AG10803 (cell line): ENCODE data around the gene MAP6.

Source experiments
- DNase-seq: peaks from one replicate; pipeline ENCODE4 v3.0.0; 2010; ENCODE audit warnings: low read depth
- H3K4me3 ChIP-seq: 2 replicates; pipeline ENCODE4 v1.5.1; 2011; ENCODE audit warnings: mild to moderate bottlenecking, low read length, control low read depth
- CTCF ChIP-seq: conservative IDR thresholded peaks from 2 replicates; pipeline ENCODE4 v1.5.1; 2011; ENCODE audit warnings: mild to moderate bottlenecking, low read length, control low read depth, inconsistent platforms

Gene MAP6

DNA sequence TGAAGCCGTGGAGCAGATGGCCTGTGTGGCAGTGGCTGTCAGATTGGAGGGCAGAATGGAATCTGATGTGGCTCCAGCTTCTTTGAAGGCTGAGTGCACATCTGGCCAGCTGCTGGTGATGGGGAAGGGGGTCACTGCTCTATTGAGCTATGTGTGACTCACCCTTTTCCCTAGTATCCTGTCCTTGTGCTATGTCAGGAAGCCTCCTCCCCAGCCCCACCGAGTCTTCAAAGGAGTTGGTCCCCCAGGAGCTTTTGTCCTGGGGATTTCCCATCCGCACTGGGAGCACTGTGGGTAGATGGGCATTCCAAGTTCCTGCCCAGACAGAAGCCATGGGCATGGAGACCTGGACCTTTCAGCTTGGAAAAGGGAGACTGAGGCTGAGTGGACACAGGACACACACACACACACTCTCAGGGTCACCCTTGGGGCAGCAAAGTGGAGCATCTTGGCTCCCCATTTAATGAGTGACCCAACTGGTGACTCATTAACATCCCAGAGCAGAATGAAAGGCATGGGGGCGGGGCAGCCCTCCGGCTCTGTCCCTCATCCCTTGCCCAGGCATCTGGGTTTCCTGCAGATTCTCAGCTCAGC is 103.5 kb downstream of the MAP6 start:
- no peak for TF ChIP-seq CTCF
- H3K4me3 ChIP-seq, result peak overlapping the region; percentile 99
- DNase-seq, result peak; percentile 81

GRCh38 chr11:75563978-75564552 is 104.8 kb downstream of the MAP6 start:
- H3K4me3 ChIP-seq, result peak overlapping the region; percentile 99
- DNase-seq, result peak; percentile 90
- peak; percentile 67 for TF ChIP-seq CTCF

- no peak for TF ChIP-seq CTCF
- H3K4me3 ChIP-seq, result peak overlapping the region; percentile 99
- DNase-seq, result no peak
These were observed 105.3 kb downstream of the MAP6 start for GRCh38 chr11:75563501-75563977.

- H3K4me3 ChIP-seq, result peak overlapping the region; percentile 99
- no peak for TF ChIP-seq CTCF
- peak; percentile 67 for DNase-seq
These were observed 105.9 kb downstream of the MAP6 start for GRCh38 chr11:75562836-75563484.

- no peak for TF ChIP-seq CTCF
- H3K4me3 ChIP-seq, result peak within 1 kb of the TSS; percentile 99
- peak; percentile 90 for DNase-seq
These were observed 106.6 kb downstream of the MAP6 start, which contains the start of gene SERPINH1 for GRCh38 chr11:75562048-75562835. SERPINH1 (plus strand) TSS chr11:75562253; CDS start chr11:75566350, 4,097 bp downstream.

DNA sequence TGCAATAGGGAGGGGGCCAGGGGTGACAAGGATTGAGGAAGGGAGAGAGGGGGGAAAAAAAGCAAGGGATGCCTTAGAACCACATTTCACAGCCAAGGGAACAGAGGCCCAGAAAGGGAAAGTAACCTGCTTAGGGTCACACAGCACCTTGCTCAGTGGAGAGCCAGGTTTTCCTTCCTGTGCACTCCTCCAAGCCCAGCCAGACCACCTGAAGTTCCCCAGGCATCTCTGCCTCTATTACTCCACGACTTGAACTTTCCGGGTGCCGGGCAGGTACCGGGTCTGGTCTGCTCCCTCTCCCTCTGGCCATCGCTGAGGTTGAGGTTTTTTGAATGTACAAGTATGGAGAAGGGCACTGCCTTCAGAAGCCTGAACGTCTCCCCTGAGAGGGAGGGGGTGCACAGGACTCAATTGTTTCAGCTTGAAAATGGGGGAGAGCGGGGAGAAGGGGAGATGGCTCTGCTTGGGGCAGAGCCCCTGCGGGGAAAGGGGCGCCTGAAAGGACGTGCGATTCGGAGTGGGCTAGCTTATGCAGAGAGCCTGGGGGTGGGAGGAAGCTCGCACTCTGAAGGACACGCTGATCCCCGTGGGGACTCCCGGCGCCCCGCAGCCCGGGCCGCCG is 107.3 kb downstream of the MAP6 start:
- DNase-seq, result no peak
- TF ChIP-seq CTCF, result no peak
- H3K4me3 ChIP-seq, result peak overlapping the region; percentile 99
